ENCODE measurements around the gene HIRA.
"Not testable (repeated sequence)": the region's sequence is repeated elsewhere in the genome, so short reads cannot be mapped to it uniquely, and the experiment has no call there.

Gene HIRA

DNA sequence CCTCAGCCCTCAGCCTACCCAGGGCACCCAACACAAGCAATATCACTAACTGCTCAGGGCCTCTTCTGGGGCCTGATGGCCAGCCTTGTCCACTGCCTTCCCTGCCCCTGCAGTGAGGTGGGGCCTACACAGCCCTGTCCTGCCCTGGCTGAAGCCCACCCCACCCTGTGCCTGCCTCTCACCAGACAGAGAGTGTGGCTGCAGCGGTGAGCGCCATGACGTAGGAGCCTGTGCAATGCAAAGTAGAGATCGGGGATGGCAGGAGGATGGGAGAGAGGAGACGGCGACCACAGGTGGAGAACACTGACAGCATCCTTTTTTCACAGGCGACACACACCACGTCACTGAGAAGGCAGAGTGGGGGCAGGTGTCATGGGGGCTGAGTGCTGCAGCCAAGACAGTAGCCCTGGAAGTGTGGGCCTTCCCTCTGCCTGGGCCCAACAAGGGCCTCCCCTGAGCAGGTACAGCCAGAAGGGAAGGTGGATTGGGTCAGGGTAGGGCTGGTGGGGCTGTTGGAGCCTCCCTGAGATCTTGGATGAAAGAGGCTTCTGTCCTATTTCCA, 74.7 kb downstream of the HIRA start:
- DNase-seq (ENCODE audit: low spot score) = peak; percentile 4

DNA sequence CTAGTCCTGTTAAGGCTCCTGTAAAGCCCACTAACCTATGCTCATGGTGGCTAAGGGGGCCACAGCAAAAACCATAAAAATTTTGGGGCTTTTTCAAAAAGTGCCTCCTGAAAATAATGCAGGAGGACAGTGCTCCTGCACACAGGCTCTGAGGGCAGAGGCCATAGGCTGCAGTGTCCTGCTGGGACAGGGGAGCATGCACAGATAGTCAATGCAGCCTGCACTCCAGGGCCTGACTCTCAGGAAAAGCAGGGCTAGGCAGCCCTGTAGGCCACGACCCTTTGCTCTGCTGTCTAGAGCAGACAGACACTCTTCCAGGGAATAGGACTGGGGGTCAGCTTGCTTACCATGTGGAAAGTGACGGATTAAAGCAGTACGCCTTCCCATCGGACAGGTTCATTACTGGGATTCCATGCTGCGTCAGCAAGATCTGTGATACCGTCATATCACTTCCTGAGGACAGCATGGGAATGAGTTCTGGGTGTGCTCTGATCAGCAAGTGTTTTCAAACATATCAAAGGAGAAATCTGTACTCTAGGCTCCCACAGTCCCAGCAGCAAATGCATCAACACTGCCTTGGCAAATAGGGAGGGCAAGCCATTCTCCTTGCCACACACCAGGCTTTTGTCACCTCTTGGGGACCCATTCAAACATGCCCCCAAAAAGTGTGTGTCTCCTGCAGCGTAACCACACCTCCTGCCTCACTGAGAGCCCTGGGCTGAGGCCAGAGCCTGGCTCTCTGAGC, 75.9 kb downstream of the HIRA start:
- DNase-seq (ENCODE audit: low spot score) = no peak

DNA sequence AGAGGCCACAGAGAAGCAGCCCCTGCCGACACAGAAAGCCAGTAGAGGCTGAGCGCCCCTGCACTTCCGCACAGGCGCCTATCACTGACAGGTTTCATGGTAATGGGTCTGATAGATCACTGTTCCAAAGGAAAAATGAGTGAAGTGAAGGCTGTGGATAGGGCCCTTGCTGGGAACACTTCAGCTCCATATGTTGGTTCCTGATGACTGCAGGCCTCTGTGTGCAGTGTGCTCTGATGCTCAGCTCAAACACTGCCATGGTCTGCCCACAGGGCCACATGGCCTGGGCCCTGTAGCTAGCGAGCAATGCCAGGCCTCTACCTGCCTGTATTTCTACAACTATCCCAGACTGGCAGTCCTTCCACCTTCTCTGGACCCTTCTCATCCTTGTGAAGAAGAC, 77.3 kb downstream of the HIRA start:
- DNase-seq (ENCODE audit: low spot score) = no peak

DNA sequence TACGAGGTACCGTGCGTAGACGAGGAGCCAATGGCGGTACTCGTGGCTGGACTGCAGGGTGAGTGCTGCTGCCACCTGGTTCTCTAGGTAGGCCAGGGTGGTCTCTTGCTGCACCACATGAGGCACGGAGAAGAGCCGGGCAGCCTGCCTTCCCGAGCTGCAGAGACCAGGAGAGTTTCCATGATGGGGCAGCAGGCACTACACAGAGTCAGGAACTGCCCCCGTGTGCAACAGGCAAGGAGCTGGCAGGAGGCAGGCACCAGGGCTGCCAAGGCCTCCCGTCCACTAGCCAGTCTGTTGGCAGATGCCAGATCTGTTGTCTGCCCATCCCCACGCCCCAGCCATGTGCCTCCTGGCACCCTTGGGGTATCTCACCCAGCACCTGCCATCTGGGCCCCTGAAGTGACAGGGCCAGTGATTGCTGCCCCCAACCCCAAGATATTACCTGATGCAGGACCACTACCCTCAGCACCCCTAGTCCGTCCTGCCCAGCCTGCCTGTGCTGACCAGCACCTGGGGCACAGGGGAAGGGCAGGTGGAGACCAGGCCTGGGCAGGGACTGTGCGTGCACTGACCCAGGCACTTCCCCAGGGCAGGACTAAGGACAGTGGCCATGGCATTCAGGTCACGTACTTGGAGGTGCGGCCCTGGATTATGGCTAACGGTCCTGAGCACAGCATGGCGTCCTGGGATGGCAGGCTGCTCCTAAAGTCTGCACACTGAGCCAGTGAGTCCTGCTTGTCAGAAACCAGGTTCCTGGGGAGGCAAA, 78.0 kb downstream of the HIRA start:
- peak; percentile 5 for DNase-seq (ENCODE audit: low spot score)

DNA sequence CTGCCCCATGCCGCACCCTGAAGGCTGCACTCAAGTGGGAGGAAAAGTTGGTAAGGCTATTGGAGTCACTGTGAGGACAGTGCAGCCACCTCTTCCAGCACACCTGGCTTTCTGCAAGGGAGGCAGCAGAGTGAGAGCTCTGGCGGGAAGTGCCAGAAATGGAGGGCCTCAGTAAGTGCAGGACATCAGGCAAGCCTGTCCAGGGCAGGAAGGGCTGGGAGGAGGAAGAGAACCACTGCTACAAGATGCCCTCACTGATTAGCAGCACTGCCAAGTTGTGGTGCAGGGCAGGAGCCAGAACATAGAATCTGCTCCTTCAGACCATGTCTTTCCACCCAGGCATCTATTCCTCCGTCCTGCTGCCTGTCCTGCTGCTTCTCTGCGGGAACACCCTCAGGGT, 78.8 kb downstream of the HIRA start:
- DNase-seq (ENCODE audit: low spot score) = peak; percentile 4

DNA sequence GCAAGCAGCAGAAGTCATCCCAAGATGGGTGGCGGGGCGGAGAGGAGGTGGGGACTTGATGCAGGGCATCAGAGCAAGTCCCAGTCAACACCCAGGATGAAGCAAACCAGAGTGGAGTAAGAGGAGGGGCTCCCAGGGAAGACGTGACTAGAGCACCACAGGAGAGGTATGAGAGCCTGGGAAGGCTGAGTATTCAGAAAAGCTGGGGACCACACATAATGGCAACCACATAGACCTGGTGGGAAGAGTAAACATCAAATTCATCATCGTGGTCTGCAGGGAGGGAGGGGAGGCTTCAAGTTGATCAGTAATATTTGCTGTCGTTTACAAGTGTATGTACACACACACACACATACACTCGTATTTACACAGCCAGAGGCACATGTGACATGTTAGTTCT, 79.3 kb downstream of the HIRA start:
- DNase-seq (ENCODE audit: low spot score) = peak; percentile 1

DNA sequence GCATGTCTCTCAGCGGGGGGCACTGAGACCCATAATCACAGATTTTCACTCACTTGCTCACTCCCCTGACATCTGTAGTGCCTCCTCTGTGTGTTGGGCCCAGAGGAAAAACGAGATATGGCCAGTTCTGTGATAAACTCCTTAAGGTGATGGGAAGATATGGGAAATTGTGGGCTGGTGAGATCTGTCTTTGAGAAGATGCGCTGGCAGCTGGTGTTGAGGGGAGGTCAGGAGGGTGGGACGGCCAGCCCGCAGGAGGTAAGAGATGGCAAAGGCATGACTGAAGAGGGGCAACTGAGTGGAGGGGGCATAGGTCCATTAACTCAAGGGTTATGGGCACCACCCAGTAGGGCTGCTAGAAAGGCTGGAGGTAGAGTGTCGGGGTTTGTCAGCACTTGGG, 79.9 kb downstream of the HIRA start:
- no peak for DNase-seq (ENCODE audit: low spot score)

DNA sequence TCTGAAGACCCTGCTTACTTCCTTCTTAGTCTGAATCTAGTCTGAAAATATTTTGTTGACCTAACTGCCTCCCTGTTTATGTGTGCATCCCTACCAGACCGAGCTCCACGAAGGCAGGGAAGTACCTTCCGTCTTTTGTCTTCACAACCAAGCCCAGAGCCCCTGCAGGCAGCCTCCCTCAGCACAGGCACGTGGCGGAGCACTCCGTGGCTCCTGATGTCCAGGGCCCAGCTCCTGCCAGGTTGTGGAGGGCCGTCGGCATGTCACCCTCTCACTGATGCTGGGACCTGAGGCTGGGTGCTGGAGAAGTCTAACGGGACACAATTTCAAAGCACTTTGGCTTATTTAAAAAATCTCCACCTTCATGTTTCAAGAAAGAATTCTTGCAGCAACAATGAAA, 80.6 kb downstream of the HIRA start:
- no peak for DNase-seq (ENCODE audit: low spot score)

DNA sequence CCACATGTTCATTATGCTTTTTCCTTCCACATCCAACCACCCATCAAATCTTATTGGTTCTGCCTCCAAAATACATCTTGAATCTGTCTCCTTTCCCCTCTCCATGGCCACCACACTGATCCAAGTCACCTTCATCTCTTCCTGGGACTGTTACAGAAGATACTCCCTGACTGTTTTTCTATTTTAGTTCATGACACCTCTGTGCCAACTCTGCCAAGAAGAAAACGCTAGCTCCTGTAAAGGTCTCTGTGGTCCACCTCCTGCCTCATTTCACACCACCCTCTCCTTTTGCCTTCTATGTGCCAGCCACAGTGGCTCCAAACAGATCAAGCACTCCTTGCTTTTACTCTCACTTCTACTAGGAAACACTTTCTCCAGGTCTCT, 81.1 kb downstream of the HIRA start:
- DNase-seq (ENCODE audit: low spot score) = no peak

DNA sequence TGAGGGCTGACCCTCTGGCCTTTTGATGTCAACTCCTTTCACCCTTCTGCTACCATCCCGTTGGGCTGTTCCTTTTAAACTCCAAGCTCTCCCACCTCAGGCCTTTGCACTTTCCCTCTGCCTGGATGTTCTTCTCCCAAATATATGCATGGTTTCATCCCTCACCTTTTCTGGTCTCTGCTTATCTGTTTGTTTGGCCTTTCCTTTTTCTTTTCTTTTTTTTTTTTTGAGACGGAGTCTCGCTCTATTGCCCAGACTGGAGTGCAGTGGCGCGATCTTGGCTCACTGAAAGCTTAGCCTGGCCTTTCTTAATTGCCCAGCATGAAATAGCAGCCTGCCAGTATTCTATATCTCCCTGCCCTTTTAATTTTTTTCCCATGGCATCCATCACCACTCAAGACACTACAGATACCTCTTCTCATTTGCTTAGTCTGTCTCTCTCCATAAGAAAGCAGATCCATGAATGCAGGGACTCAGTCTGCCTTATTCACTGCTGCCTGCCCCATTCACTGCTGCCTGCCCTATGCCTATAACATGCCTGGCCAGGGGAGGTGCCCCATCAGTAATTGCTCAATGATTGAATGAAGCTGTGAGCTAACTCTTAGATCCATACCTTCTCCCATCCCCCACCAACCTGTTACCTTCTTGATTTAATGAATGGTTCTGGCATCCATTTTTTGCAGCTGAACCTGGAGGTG, 81.6 kb downstream of the HIRA start:
- no peak for DNase-seq (ENCODE audit: low spot score)

DNA sequence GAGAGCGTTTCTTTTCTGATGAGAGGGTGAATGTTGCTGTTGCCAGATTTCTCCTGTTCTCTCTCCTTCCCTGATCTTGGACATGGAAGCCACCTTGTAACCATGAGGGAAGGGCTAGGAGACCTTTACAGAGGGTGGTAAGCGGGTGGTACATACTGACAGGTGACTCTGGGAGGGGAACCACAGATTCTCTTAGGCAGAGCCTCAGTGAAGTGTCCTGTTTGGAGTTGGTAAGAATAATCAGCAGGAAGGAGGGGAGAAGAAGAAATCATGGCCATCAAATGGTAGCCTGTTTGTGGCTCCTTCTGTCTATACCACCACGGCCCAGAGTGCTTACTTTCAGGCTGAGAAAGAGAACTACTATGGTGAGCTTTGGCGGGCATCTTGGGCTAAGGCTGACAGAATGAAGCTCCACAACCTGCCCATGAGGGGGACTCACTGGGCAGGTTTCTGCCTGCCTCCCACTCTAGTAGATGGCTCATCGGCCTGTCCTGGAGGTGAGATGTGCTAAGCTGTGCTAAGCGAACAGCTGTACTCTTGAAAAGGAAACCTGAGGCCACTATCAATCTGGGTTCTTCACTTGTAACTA, 84.8 kb downstream of the HIRA start:
- DNase-seq (ENCODE audit: low spot score) = no peak

DNA sequence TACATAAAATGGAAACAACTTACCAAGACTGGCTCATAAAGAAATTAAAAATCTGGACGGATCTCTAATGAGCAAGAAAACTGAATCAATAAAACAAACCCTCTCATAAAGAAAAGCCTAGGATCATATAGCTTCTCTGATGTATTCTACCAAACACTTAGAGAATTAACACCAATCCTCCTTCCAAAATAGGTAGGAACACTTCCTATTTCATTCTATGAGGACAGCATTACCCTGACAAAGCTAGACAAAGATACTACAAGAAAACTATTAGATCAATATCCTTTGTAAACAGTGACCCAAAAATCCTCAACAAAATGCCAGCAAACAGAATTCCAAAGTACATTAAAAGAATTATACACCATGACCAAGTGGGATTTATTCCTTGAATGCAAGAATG, 87.1 kb downstream of the HIRA start:
- no peak for DNase-seq (ENCODE audit: low spot score)

DNA sequence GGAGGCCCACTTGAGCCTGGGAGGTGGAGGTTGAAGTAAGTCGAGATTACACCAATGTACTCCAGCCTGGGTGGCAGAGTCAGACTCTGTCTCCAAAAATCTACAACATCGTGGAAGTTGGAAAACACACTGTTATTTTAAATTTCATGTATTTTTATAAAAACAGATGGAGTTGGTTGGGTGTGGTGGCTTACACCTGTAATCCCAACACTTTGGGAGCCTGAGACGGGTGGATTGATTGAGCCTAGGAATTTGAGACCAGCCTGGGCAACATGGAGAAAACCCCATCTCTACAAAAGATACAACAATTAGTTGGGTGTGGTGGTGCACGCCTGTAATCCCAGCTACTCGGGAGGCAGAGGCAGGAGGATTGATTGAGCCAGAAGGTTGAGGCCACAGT, 88.1 kb downstream of the HIRA start:
- DNase-seq (ENCODE audit: low spot score) = no peak

DNA sequence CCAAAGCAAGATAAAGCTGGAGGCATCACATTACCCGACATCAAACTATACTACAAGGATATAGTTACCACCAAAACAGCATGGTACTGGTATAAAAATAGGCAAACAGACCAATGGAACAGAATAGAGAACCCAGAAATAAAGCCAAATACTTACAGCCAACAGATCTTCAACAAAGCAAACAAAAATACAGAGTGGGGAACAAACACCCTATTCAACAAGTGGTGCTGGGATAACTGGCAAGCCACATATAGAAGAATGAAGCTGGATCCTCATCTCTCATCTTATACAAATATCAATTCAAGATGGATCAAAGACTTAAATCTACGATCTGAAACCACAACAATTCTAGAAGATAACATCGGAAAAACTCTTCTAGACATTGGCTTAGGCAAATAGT, 90.0 kb downstream of the HIRA start:
- no peak for DNase-seq (ENCODE audit: low spot score)

DNA sequence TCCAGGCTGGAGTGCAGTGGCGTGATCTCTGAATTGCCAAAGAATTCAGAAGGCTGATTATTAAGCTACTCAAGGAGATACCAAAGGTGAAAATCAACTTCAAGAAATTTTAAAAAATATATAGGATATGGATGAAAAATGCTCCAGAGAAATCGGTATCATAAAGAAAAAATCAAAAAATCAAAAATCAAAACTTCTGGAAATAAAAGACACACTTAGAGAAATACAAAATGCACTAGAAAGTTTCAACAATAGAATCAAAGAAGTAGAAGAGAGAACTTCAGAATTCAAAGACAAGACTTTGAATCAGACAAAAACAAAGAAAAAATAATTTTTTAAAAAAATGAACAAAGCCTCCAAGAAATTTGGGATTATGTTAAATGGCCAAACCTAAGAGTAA, 94.4 kb downstream of the HIRA start:
- no peak for DNase-seq (ENCODE audit: low spot score)

DNA sequence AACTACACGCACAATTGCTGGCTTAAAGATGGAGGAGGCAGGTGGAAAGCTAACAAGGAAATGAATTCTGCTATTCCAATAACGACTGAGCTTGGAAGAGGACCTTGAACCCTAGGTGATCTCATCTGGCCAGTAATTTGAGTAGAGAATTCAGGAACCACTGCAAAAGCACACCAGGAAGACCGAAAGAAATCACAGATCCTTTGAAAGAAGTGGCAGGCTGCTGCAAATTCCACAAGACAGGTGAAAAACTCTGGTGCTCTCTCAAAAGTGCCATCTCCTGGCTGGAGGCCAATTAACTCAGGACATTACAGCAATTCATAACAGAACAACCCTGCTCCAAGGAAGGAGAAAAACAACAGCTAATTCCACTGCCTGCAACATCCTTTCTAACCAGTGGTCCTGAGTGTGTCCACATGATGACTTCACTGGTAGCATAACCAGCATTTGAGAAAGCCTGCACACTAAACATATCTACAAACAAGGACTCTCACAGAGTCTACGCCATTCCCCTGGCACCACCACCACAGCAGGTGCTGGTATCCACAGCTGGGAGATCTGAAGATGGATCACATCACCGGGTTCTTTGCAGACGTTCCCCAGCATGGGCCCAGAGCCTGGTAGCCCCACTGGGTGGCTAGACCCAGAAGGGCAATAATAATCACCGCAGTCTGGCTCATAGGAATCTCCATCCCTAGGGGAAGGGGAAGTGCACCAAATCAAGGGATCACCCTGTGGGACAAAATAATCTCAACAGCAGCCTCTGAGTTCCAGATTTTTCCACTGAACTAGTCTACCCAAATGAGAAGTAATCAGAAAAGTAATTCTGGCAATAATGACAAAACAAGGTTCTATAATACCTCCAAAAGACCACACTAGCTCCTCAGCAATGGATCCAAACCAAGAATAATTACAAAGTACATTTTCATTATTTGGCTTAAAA, 95.1 kb downstream of the HIRA start:
- DNase-seq (ENCODE audit: low spot score) = no peak

DNA sequence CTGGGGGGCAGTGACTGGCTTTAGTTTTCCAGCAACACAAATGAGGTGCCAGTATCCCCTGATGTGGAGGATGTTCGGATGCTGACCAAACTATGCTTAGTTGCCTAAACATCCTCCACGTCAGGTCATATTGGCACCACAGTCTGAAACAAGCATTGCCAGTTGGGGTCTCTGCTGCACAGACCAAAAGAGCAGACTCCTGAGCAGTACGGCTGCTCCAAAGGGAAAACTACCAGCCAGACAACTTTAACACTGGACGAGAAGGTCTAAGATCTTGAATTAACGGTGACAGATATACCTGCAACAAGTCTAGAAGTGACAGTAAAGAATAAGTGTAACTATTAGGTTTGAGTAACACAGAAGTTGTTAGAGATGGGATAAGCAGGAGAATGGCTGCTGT, 99.6 kb downstream of the HIRA start:
- no peak for DNase-seq (ENCODE audit: low spot score)

DNA sequence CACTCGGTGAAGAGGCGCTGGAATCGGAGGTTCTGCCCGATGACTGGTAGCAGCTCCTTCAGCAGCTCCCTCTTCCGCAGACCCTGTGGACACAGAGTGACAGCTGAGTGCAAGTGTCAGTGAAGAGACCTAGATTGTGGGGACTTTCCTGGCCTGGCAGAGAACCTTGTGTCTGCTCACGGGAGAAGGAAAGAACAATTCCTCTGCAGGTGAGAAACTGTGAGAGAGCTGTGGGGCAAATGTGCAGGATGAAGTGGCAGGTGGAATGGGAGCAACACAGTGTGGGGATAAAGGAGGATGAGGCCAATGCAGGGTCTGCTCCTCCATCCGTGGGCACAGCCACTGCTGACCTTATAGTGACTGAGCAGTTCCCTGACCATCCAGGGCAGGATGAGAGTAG, 100.1 kb downstream of the HIRA start:
- DNase-seq (ENCODE audit: low spot score) = no peak

DNA sequence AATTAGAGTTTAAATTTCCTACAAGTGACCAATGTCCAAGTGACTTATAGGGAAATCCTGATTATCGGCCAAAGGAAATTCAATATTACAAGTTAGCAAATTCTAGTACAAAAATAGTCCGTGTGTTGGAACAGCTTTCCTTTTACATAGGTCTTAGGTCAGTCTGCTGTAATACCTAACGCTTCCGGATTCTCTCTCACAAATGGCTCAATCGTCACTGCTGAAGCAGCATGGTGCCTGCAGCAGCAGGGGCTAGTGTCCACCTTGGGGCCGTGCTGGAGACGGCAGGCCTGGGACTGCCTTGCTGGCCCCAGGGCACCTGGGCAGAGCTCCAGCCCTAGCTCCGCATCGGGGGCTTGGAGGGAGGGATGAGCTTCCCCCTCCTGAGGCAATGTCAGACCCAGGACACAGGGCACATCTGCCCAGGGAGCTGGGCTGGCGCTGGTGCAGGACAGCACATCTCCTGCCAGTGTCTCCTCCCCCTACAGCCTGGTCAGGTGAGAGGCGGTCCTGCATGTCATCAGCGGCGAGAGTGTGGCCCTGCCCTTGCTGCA, 100.6 kb downstream of the HIRA start:
- no peak for DNase-seq (ENCODE audit: low spot score)

DNA sequence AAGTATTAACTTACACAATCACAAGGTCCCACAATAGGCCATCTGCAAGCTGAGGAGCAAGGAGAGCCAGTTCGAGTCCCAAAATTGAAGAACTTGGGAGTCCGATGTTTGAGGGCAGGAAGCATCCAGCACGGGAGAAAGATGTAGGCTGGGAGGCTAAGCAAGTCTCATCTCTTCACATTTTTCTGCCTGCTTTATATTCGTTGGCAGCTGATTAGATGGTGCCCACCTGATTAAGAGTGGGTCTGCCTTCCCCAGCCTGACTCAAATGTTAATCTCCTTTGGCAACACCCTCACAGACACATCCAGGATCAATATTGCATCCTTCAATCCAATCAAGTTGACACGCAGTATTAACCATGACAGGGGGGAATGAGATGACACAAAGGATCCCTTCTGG, 101.3 kb downstream of the HIRA start:
- DNase-seq (ENCODE audit: low spot score) = not testable (repeated sequence)

DNA sequence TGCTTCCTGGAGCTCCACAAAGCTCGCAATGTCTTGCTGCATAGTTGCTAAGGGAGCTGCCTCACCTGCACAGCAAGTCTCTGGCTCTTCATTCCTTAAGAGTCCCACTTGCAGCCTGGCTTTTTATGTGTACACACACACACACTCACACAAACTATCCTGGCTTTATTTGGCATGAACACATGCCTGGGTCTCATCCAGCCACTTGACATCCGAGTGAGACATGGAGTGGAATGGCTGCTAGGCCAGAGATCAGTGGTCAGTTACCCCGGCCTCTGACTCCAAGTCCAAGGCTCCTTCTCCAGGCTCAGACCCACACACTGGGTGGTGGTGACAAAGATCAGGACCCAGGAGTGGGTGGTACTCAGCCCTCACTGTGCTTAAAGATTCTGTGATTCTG, 102.1 kb downstream of the HIRA start:
- no peak for DNase-seq (ENCODE audit: low spot score)
